Upper lobe of left lung (tissue), 4 donors: ENCODE data around the gene RAB20.

Source experiments
- CTCF ChIP-seq, 6 experiments: fragments of 450-650 bp in 4 of 6; fragments of 200-600 bp in 2 of 6; sonication (generic) in 2 of 6; IDR thresholded peaks; one replicate each; pipeline ENCODE4 v1.5.1; 2016 to 2019; ENCODE audit warnings: antibody characterized with exemption in 6 of 6
- EP300 ChIP-seq, 4 donors: sonication (generic); formaldehyde crosslinking; IDR thresholded peaks; one replicate each; pipeline ENCODE4 v1.5.1; 2017; ENCODE audit warnings: antibody characterized with exemption in 4 of 4, control low read depth in 2 of 4
- POLR2A ChIP-seq, 4 donors: fragments of 450-650 bp; IDR thresholded peaks; one replicate each; pipeline ENCODE4 v1.5.1; 2016 to 2017; ENCODE audit warnings: antibody characterized with exemption in 4 of 4, mild to moderate bottlenecking in 2 of 4
- POLR2AphosphoS5 ChIP-seq, 2 donors: sonication (generic); formaldehyde crosslinking; IDR thresholded peaks; one replicate each; pipeline ENCODE4 v1.5.1; 2017; ENCODE audit warnings: antibody characterized with exemption in 2 of 2

- TF ChIP-seq POLR2AphosphoS5 (IDR thresholded peaks at IDR 0.05) = no peak
- TF ChIP-seq CTCF (IDR thresholded peaks at IDR 0.05) = no peak
- no peak for TF ChIP-seq POLR2A (IDR thresholded peaks at IDR 0.05)
- TF ChIP-seq EP300 (IDR thresholded peaks at IDR 0.05) = no peak
These were observed 43.0 kb downstream of the RAB20 start for GRCh38 chr13:110518571-110518970.
